CD8-positive, alpha-beta memory T cell (primary cell): ENCODE measurements around the gene MAST4. TPM values are rescaled to one million over a fixed set of nuclear protein-coding genes. Genes with fewer than 3 reads are reported as not detected.

Experiments
- CTCF ChIA-PET: fragments of 350-600 bp; sonication (Branson Sonifier 250); formaldehyde crosslinking; loops from one replicate; lab custom pipeline; 2021; ENCODE audit warnings: antibody characterized with exemption; lab: Charles Lee
- POLR2A ChIA-PET: fragments of 350-600 bp; sonication (Branson Sonifier 250); formaldehyde crosslinking; loops from one replicate; lab custom pipeline; 2021; ENCODE audit warnings: antibody characterized with exemption; lab: Charles Lee
- DNase-seq, 5 donors: peaks; one replicate each; pipeline versions ENCODE4 v3.0.0 to v3.0.0-alpha.2; 2020 to 2022; ENCODE audit warnings: mixed read lengths in 1 of 5
- H3K27ac ChIP-seq: one replicate; pipeline ENCODE4 v1.7.0; 2013; ENCODE audit warnings: low read depth, mild to moderate bottlenecking, low read length, moderate library complexity
- H3K27me3 ChIP-seq: 2 replicates; pipeline ENCODE4 v1.7.0; 2013; ENCODE audit warnings: low read length, mild to moderate bottlenecking; ENCODE audit not compliant: insufficient read depth, poor library complexity, severe bottlenecking
- H3K36me3 ChIP-seq: 2 replicates; pipeline ENCODE4 v1.7.0; 2013; ENCODE audit warnings: mild to moderate bottlenecking, low read length, moderate library complexity; ENCODE audit not compliant: insufficient read depth
- H3K4me1 ChIP-seq: 2 replicates; pipeline ENCODE4 v1.7.0; 2013; ENCODE audit warnings: mild to moderate bottlenecking, low read length, moderate library complexity; ENCODE audit not compliant: insufficient read depth
- H3K4me3 ChIP-seq: 2 replicates; pipeline ENCODE4 v1.7.0; 2013; ENCODE audit warnings: mild to moderate bottlenecking, low read length
- H3K9me3 ChIP-seq: 2 replicates; pipeline ENCODE4 v1.7.0; 2013; ENCODE audit warnings: mild to moderate bottlenecking, low read length
- H3K27ac Mint-ChIP-seq, 8 donors: one replicate each; pipeline ENCODE4 v1.8.0; 2020 to 2021; ENCODE audit warnings: mixed read lengths in 8 of 8, mild to moderate bottlenecking in 6 of 8, inconsistent platforms in 3 of 8, moderate library complexity in 3 of 8
- H3K27me3 Mint-ChIP-seq, 2 donors: one replicate each; pipeline ENCODE4 v1.8.0; 2020 to 2021; ENCODE audit warnings: mixed read lengths in 2 of 2, mild to moderate bottlenecking in 1 of 2, moderate library complexity in 1 of 2
- H3K36me3 Mint-ChIP-seq, 3 donors: one replicate each; pipeline ENCODE4 v1.8.0; 2020 to 2021; ENCODE audit warnings: mixed read lengths in 3 of 3, inconsistent platforms in 1 of 3, mild to moderate bottlenecking in 1 of 3
- H3K4me1 Mint-ChIP-seq, 3 donors: one replicate each; pipeline ENCODE4 v1.8.0; 2020 to 2021; ENCODE audit warnings: mixed read lengths in 3 of 3, inconsistent platforms in 1 of 3, mild to moderate bottlenecking in 1 of 3
- H3K4me3 Mint-ChIP-seq, 7 donors: one replicate each; pipeline ENCODE4 v1.8.0; 2020 to 2021; ENCODE audit warnings: mixed read lengths in 7 of 7, mild to moderate bottlenecking in 6 of 7, moderate library complexity in 4 of 7, inconsistent platforms in 2 of 7
- H3K9me3 Mint-ChIP-seq, 5 donors: one replicate each; pipeline ENCODE4 v1.8.0; 2020 to 2022; ENCODE audit warnings: mixed read lengths in 5 of 5, mild to moderate bottlenecking in 3 of 5, moderate library complexity in 2 of 5, inconsistent platforms in 1 of 5
- polyA plus RNA-seq: library from polyadenylated mRNA; unstranded; fragments of 300-500 nt; fragmentation: Illumina TruSeq; gene quantifications from one replicate; pipeline ENCODE4 v1.2.3, GENCODE V29; 2021
- total RNA-seq, 2 experiments: library from RNA; stranded (reverse); gene quantifications; one replicate each; pipeline ENCODE4 v1.2.3, GENCODE V29; 2021

Gene MAST4
- total and polyA plus RNA-seq, 3 experiments from 2014 or later: 5.0 to 7.2 (median 6.5) TPM

GRCh38 chr5:67209141-67209771 lies 613.1 kb downstream of the MAST4 start:
- DNase-seq: peak; percentile 14 to 73 (median 64)
- no peaks in the 10 kb centered on the region for H3K36me3 ChIP-seq
- peaks cover 59 to 63% (median 62%) of the 10 kb centered on the region in 3 donors for H3K4me1 Mint-ChIP-seq
- no peaks in the 10 kb centered on the region for H3K9me3 Mint-ChIP-seq
- H3K27ac Mint-ChIP-seq: peak overlapping the region; percentile 24 to 86 (median 78)
- H3K4me3 Mint-ChIP-seq: peak overlapping the region in 5 of 7 donors; percentile 34 to 67 (median 41)
- CTCF ChIA-PET: interaction anchor here (0.6 to 14.5 kb wide), 14 partner anchors 9 to 1798 kb away, joined by 3 to 342 read pairs (median 4); partner anchors contain the start of gene CD180
- peaks cover 55% of the 10 kb centered on the region for H3K4me1 ChIP-seq
- H3K4me3 ChIP-seq: no peak overlapping the region
- H3K27ac ChIP-seq: no peak overlapping the region
- H3K36me3 Mint-ChIP-seq: no peaks in the 10 kb centered on the region
- no peaks in the 10 kb centered on the region for H3K27me3 Mint-ChIP-seq
- H3K9me3 ChIP-seq: no peaks in the 10 kb centered on the region
- POLR2A ChIA-PET: interaction anchor here (4.9 kb wide), 1 partner anchor 43 kb away, joined by 61 read pairs; no protein-coding TSS in a partner anchor
- no peaks in the 10 kb centered on the region for H3K27me3 ChIP-seq

GRCh38 chr5:67211926-67212325 lies 615.7 kb downstream of the MAST4 start:
- Mint-ChIP-seq H3K27me3 (no peaks in the 10 kb centered on the region), H3K4me1 (peaks cover 56 to 63% (median 62%) of the 10 kb centered on the region in 3 donors), H3K36me3 (peaks cover 0 to 1% (median 0%) of the 10 kb centered on the region in 3 donors), H3K4me3 (no peak overlapping the region), H3K27ac (peak overlapping the region in 4 of 8 donors; percentile 3 to 27 (median 5)), H3K9me3 (no peaks in the 10 kb centered on the region)
- CTCF ChIA-PET: interaction anchor here (14.5 kb wide), 1 partner anchor 49 kb away, joined by 342 read pairs; no protein-coding TSS in a partner anchor
- Histone ChIP-seq H3K9me3 (no peaks in the 10 kb centered on the region), H3K4me1 (peaks cover 58% of the 10 kb centered on the region), H3K4me3 (no peak overlapping the region), H3K27ac (no peak overlapping the region), H3K36me3 (no peaks in the 10 kb centered on the region), H3K27me3 (no peaks in the 10 kb centered on the region)
- DNase-seq: no peak
- POLR2A ChIA-PET: no interaction called here

- peaks cover 0 to 6% (median 1%) of the 10 kb centered on the region in 3 donors for H3K36me3 Mint-ChIP-seq
- ChIA-PET POLR2A (interaction anchor here (0.6 to 1.3 kb wide), 3 partner anchors 48 to 995 kb away, joined by 3 to 4 read pairs (median 3); no protein-coding TSS in a partner anchor), CTCF (interaction anchor here (1.0 to 3.6 kb wide), 6 partner anchors 9 to 56 kb away, joined by 3 to 25 read pairs (median 5); no protein-coding TSS in a partner anchor)
- H3K4me1 ChIP-seq: peaks cover 51% of the 10 kb centered on the region
- H3K4me1 Mint-ChIP-seq: peaks cover 54 to 59% (median 58%) of the 10 kb centered on the region in 3 donors
- DNase-seq: no peak
- peak overlapping the region in 4 of 7 donors; percentile 7 to 59 (median 38) for H3K4me3 Mint-ChIP-seq
- H3K36me3 ChIP-seq: no peaks in the 10 kb centered on the region
- peaks cover 0 to 2% of the 10 kb centered on the region in 2 donors for H3K27me3 Mint-ChIP-seq
- H3K9me3 ChIP-seq: no peaks in the 10 kb centered on the region
- no peak overlapping the region for H3K4me3 ChIP-seq
- H3K27ac ChIP-seq: no peak overlapping the region
- H3K9me3 Mint-ChIP-seq: no peaks in the 10 kb centered on the region
- H3K27ac Mint-ChIP-seq: peak overlapping the region; percentile 35 to 98 (median 96)
- H3K27me3 ChIP-seq: no peaks in the 10 kb centered on the region
Observed at GRCh38 chr5:67214036-67214435, 617.8 kb downstream of the MAST4 start.

- Mint-ChIP-seq H3K9me3 (no peaks in the 10 kb centered on the region), H3K27ac (peak overlapping the region; percentile 88 to 98 (median 97)), H3K36me3 (peaks cover 0 to 6% (median 1%) of the 10 kb centered on the region in 3 donors), H3K4me1 (peaks cover 50 to 55% (median 55%) of the 10 kb centered on the region in 3 donors), H3K4me3 (peak overlapping the region in 6 of 7 donors; percentile 4 to 82 (median 70)), H3K27me3 (peaks cover 0 to 4% of the 10 kb centered on the region in 2 donors)
- Histone ChIP-seq H3K9me3 (no peaks in the 10 kb centered on the region), H3K4me1 (peaks cover 48% of the 10 kb centered on the region), H3K27me3 (no peaks in the 10 kb centered on the region), H3K27ac (no peak overlapping the region), H3K36me3 (no peaks in the 10 kb centered on the region), H3K4me3 (peak overlapping the region; percentile 23)
- ChIA-PET CTCF (interaction anchor here (1.0 to 3.6 kb wide), 10 partner anchors 8 to 1029 kb away, joined by 3 to 25 read pairs (median 5); no protein-coding TSS in a partner anchor), POLR2A (interaction anchor here (0.9 to 2.0 kb wide), 5 partner anchors 48 to 1052 kb away, joined by 3 to 13 read pairs (median 3); no protein-coding TSS in a partner anchor)
- DNase-seq: no peak
Observed at GRCh38 chr5:67214707-67215447, 618.7 kb downstream of the MAST4 start.

GRCh38 chr5:67215519-67216471 lies 619.6 kb downstream of the MAST4 start:
- Mint-ChIP-seq H3K4me1 (peaks cover 52 to 62% (median 60%) of the 10 kb centered on the region in 3 donors), H3K27me3 (peaks cover 0 to 4% of the 10 kb centered on the region in 2 donors), H3K4me3 (peak overlapping the region; percentile 1 to 84 (median 79)), H3K27ac (peak overlapping the region; percentile 88 to 98 (median 97)), H3K9me3 (no peaks in the 10 kb centered on the region), H3K36me3 (peaks cover 0 to 6% (median 1%) of the 10 kb centered on the region in 3 donors)
- no peaks in the 10 kb centered on the region for H3K9me3 ChIP-seq
- peak overlapping the region; percentile 23 for H3K4me3 ChIP-seq
- H3K27me3 ChIP-seq: no peaks in the 10 kb centered on the region
- H3K4me1 ChIP-seq: peaks cover 54% of the 10 kb centered on the region
- DNase-seq: peak; percentile 39 to 80 (median 70)
- peak overlapping the region; percentile 38 for H3K27ac ChIP-seq
- POLR2A ChIA-PET: interaction anchor here (0.6 to 2.0 kb wide), 6 partner anchors 9 to 1051 kb away, joined by 3 to 13 read pairs (median 4); no protein-coding TSS in a partner anchor
- no peaks in the 10 kb centered on the region for H3K36me3 ChIP-seq
- CTCF ChIA-PET: interaction anchor here (1.0 to 3.6 kb wide), 9 partner anchors 9 to 1028 kb away, joined by 3 to 25 read pairs (median 5); no protein-coding TSS in a partner anchor

- Histone ChIP-seq H3K9me3 (no peaks in the 10 kb centered on the region), H3K4me1 (peaks cover 62% of the 10 kb centered on the region), H3K27ac (peak overlapping the region; percentile 38), H3K36me3 (no peaks in the 10 kb centered on the region), H3K27me3 (no peaks in the 10 kb centered on the region), H3K4me3 (peak overlapping the region; percentile 23)
- peak overlapping the region; percentile 88 to 98 (median 97) for H3K27ac Mint-ChIP-seq
- peaks cover 0 to 6% (median 1%) of the 10 kb centered on the region in 3 donors for H3K36me3 Mint-ChIP-seq
- ChIA-PET POLR2A (interaction anchor here (1.4 to 2.0 kb wide), 2 partner anchors 50 to 52 kb away, joined by 4 to 13 read pairs; no protein-coding TSS in a partner anchor), CTCF (interaction anchor here (1.0 to 3.6 kb wide), 6 partner anchors 30 to 229 kb away, joined by 3 to 25 read pairs (median 5); no protein-coding TSS in a partner anchor)
- no peaks in the 10 kb centered on the region for H3K9me3 Mint-ChIP-seq
- peaks cover 0 to 4% of the 10 kb centered on the region in 2 donors for H3K27me3 Mint-ChIP-seq
- peak overlapping the region; percentile 1 to 84 (median 79) for H3K4me3 Mint-ChIP-seq
- peaks cover 58 to 69% (median 67%) of the 10 kb centered on the region in 3 donors for H3K4me1 Mint-ChIP-seq
- DNase-seq: no peak
Observed at GRCh38 chr5:67216564-67216963, 620.4 kb downstream of the MAST4 start.
